DMS 273 (cell line): ENCODE data around the gene RNF121.

ENCODE experiments used
- DNase-seq: peaks from one replicate; lab custom pipeline; 2025; ENCODE audit not compliant: unreplicated experiment; lab: John Stamatoyannopoulos, UW

The RNF121 gene

GRCh38 chr11:72004515-72005346 lies 75.9 kb downstream of the RNF121 start:
- no peak for DNase-seq

DNA sequence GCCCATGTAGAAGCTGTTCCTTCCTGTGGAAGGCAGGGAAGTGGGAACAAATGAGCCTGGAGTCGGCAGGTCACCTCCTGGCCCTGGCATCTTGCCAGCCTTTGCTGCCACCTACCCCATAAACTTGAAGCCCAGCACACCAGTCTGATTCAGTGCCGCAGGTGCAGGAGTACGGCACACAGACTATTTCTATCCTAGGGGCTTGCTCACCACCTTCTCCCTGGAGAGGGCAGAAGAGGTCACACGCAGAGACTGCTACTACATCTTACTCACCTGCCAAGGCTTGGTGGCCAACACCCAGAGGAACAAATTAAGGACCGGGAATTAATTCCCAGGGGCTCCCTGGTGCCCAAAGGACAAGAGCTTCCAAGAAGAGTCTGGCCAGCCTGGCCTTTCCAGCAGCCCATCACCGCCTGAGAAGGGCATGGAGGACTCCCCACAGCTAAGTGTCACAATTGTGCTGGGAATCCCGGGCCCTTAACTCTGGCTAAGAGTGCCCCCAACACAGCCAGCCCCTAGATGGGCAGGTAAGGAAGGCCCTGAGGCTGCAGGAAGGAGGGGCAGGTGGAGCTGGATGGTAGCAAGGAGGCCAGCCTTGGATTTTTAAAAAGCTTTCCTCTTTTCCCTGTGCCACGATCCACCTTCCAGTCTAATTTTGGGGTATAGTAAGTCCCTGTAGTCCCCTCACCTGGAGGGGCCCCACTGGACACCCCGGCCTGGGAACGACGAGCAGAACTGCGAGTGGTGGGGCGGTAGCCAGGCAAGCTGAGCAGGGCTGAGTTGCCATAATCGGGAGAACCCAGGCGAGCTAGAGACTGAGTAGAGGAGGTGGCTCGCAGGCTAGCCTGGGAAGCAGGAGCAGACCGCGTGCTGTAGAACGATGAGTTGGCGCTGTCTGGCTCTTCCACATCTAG lies 76.8 kb downstream of the RNF121 start:
- peak; percentile 17 for DNase-seq

GRCh38 chr11:72006309-72007088 lies 77.7 kb downstream of the RNF121 start:
- no peak for DNase-seq

DNA sequence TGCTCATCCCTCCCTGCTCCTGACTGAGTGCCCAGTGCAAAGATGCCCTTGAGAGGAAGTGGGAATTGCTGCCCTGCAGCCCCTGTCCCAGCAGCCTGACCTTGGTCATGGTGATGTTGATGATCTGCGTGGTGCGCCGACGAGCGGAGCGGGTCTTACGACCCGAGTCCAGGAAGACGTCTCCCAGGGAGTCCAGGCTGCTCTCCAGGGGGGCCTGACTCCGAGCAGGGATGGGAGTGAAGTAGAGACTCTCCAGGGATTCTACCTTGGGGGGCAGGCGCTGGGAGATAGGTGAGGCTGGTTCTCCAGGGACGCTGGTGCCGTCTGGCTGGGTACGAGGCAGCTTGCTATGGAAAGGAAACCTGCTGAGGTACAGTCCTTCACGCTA lies 78.2 kb downstream of the RNF121 start:
- no peak for DNase-seq

DNA sequence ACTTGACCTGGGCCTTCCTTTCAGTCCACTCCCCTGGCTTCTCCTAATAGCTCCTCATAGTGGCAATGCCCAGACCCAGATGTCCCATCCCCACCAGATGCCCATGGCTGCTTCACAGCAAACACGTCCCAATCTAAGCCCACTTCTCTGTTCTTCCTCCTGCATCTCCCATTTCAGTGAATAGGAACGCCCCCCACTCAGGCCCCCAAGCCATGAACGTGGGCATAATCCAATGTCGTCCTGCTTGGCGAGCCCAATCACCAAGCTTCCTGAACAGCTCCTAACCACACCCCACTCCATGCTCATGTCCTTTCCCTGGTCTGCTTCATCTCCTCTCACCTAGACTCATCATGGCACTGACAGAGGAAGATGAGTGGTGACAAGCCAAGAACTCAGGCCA lies 78.7 kb downstream of the RNF121 start:
- no peak for DNase-seq

DNA sequence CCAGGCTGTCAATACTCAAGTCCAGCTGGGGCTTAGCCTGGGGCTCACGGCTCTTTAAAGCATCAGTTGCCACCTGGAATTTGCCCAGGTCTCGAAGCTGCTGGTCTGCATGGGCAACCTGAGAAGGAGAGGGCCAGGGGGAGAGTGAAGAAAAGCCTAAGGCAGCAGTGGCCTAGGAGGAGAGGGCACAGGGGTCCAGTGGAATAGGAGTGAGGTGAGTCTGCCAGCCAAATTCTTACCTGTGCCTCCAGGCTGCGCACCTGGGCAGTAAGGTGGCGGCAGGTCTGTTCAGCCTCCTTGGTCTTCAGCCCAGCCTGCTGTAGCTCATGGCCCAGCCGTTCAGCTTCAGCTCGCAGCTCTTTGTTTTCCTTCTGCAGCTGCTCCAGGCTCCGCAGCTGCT lies 79.9 kb downstream of the RNF121 start:
- no peak for DNase-seq

DNA sequence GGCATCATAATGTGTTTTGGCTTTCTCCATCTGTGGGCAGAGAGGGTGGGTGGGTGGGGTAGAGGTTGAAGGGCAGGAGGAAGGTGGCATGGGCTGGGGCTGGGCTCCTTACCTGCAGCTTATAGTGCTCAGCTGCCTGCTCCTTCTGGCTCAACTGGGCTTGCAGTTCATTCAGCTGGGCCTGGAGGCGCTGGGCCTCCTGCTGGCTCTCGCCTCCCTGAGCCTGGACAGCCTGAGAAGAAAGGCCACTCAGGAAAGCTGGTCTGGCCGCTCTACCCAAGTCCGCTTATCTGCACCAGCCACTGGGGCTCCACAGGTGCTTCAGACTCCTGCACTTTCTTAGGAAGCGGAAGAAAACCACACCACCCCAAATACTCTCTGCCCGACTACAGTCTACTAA lies 80.3 kb downstream of the RNF121 start:
- DNase-seq, result no peak

- DNase-seq, result no peak
Measured at GRCh38 chr11:72010529-72011233, 81.8 kb downstream of the RNF121 start.

- DNase-seq, result no peak
Measured at GRCh38 chr11:72012091-72012630, 83.3 kb downstream of the RNF121 start.

DNA sequence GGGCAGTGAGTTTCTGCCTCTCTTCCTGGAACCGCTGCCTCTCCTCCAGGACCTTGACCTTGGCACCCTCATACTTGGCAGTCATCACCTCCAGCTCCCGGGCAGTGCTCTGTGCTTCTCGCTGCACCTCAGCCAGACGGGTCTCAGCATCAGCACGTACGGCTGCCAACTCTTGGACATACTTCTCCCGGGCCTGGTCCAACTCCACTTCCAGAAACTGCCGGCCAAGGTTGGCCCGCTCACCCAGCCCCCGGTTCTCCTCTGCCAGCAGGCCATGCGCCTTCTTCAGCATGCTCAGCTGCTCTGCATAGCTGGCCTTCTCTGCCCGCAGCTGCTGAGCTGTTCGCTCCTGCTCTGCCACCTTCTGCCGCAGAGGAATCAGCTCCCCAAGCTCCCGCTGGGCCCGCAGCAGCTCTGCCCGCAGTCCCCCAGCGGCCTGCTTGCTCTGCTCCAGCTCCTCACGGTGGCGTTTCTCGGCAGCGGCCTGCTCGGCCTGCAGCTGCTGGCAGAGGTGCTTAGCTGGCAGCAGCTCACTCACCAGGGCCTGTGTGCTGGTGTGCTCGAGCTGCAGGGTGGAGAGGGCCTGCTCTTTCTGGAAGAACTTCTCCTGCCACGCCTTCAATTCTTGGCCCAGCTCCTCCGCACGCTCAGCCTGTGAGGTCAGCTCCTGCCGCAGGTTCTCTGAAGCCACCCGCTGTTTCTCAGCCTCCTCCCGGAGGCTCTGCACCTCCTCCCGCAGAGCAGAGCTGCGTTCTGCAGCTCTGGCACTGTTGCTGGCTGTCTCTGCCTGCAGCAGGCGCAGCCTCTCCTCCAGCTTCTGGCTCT lies 84.3 kb downstream of the RNF121 start:
- DNase-seq, result no peak

GRCh38 chr11:72013765-72014711 lies 85.2 kb downstream of the RNF121 start:
- no peak for DNase-seq

DNA sequence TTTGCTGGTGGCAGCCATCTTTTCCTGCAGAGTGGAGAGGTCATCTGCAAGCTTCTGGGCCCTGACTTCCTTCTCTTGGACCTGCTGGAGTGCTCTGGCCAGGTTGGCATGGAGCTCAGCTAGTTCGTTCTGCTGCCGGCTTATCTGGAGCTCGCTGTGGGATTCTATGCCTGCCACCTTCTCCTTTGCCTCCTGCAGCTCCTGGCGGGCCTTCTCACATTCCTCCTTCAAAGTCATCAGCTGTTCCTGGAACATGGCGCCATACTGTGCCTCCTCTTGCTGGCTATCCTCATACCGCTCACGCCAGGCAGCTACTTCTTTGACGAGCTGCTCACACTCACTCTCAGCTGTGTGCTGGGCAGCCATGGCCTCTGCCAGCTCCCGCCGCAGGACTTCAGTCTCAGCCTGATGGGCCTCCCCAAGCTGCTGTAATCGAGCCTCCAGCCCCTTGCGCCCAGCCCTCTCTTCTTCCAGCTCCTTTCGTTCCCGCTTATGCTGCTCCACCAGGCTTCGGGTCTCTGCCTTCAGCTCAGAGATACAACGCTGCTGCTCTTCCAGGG lies 86.0 kb downstream of the RNF121 start:
- no peak for DNase-seq

- DNase-seq, result peak; percentile 19
Measured at GRCh38 chr11:72015511-72016061, 86.7 kb downstream of the RNF121 start.

- DNase-seq, result no peak
Measured at GRCh38 chr11:72018171-72018570, 89.3 kb downstream of the RNF121 start.

- no peak for DNase-seq
Measured at GRCh38 chr11:72023335-72023734, 94.5 kb downstream of the RNF121 start.

- DNase-seq, result no peak
Measured at GRCh38 chr11:72024069-72024754, 95.4 kb downstream of the RNF121 start.

DNA sequence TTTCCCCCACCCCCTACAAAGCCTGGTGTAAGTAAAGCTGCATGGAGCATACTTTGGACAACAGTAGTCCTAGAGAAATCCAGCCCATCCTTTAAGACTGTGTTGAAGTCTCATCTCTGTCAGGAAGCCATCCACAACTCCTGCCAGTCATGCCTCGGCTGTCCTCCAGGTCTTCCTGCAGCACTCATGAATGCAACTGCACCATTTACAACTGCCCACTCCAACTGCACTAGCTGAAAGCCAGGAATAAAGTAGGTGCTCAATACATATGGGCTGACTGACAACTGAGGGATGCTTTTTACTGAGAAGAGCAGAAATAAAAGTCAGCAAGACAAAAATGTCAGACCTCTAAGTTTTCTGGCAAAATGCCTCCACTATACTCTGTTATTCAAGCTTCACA lies 97.2 kb downstream of the RNF121 start:
- DNase-seq, result no peak
